Uterus (tissue), 4 donors: ENCODE data around the gene PPBP. TPM values are rescaled to one million over a fixed set of nuclear protein-coding genes. Genes with fewer than 3 reads are reported as not detected.

Source experiments
- DNase-seq, 2 donors: peaks; one replicate each; pipeline ENCODE4 v3.0.0-alpha.2; 2019 to 2020
- H3K27ac ChIP-seq, 2 donors: fragments of 200-600 bp; sonication (generic); 1 replicate in 1 of 2; 2 replicates in 1 of 2; pipeline ENCODE4 v1.5.1; 2016 to 2018
- H3K27me3 ChIP-seq, 2 donors: fragments of 200-600 bp; sonication (generic); one replicate each; pipeline ENCODE4 v1.5.1; 2018 to 2019; ENCODE audit warnings: control low read depth in 1 of 2
- H3K36me3 ChIP-seq, 2 donors: fragments of 200-600 bp; sonication (generic); one replicate each; pipeline ENCODE4 v1.5.1; 2019; ENCODE audit warnings: control low read depth in 1 of 2
- H3K4me1 ChIP-seq, 2 donors: fragments of 200-600 bp; sonication (generic); one replicate each; pipeline ENCODE4 v1.5.1; 2018 to 2019; ENCODE audit warnings: control low read depth in 1 of 2
- H3K4me3 ChIP-seq, 2 donors: fragments of 200-600 bp; sonication (generic); 1 replicate in 1 of 2; 2 replicates in 1 of 2; pipeline ENCODE4 v1.5.1; 2018 to 2019; ENCODE audit warnings: mild to moderate bottlenecking in 1 of 2
- H3K9me3 ChIP-seq, 2 donors: fragments of 200-600 bp; sonication (generic); one replicate each; pipeline ENCODE4 v1.5.1; 2019; ENCODE audit warnings: control low read depth in 1 of 2
- POLR2A ChIP-seq, 2 donors: fragments of 450-650 bp; IDR thresholded peaks; one replicate each; pipeline ENCODE4 v1.6.1; 2016; ENCODE audit warnings: antibody characterized with exemption in 2 of 2, mild to moderate bottlenecking in 1 of 2, moderate library complexity in 1 of 2
- intact Hi-C: fragments of 100-400 bp; cut with DNase I; formaldehyde crosslinking; loops from one replicate; pipeline ENCODE4 v1.15.1; 2023; ENCODE audit warnings: low total_unique reads
- total RNA-seq, 4 donors: library from RNA; depleted of rRNA in 3 of 4; stranded (reverse); fragments of >200 nt in 3 of 4; gene quantifications; one replicate each; pipeline versions ENCODE4 v1.1.0 to v1.2.4, GENCODE V29; 2014 to 2023
- TF ChIP-seq, protein P1 (sequence below), 4 experiments: fragments of 200-600 bp in 2 of 4; fragments of 450-650 bp in 2 of 4; sonication (generic) in 2 of 4; IDR thresholded peaks; one replicate each; pipeline ENCODE4 v1.5.1; 2016 to 2019; ENCODE audit warnings: antibody characterized with exemption in 4 of 4, mild to moderate bottlenecking in 2 of 4, moderate library complexity in 1 of 4
- donor health status: DM: yes; HTN: yes; CAD: no.

Gene PPBP, protein sequence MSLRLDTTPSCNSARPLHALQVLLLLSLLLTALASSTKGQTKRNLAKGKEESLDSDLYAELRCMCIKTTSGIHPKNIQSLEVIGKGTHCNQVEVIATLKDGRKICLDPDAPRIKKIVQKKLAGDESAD
- 10 to 100 TPM in 1 of 4 donors, 1 to 10 TPM in 1, not detected in 2; 2.5 to 27.9 TPM for total RNA-seq

DNA sequence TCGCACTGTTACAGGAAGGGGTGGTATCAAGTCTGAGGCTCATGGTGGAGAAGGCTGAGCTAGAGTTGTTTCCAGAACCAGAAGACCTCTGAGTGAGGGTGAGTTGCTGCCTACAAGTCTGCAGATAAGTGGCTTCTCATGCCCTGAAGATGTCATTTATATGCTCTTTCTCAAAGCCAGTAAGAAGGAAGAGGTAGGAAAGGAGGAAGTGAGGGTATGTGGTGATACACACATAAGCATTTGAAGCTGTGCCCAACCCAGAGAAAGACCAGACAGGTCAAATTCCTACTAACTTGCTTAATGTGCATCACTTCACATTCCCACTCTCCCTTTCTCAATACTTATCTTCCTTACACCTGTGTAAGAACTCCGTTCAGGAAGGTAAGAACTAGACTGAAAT, at the start of gene PPBP:
Gene PPBP, minus strand, starts transcription at position 130 of the 400 bp plus-strand sequence. Its CDS starts 87 bp downstream, at position 43.
- DNase-seq: no peak
- Histone ChIP-seq H3K27ac (no peak within 1 kb of the TSS), H3K9me3 (no peaks in the 10 kb centered on the region), H3K27me3 (no peaks in the 10 kb centered on the region), H3K4me3 (no peak within 1 kb of the TSS), H3K4me1 (no peaks in the 10 kb centered on the region), H3K36me3 (no peaks in the 10 kb centered on the region)
- intact Hi-C loops: no loop called here
- TF ChIP-seq POLR2A (IDR thresholded peaks at IDR 0.05): no peak
- TF ChIP-seq, protein P1, sequence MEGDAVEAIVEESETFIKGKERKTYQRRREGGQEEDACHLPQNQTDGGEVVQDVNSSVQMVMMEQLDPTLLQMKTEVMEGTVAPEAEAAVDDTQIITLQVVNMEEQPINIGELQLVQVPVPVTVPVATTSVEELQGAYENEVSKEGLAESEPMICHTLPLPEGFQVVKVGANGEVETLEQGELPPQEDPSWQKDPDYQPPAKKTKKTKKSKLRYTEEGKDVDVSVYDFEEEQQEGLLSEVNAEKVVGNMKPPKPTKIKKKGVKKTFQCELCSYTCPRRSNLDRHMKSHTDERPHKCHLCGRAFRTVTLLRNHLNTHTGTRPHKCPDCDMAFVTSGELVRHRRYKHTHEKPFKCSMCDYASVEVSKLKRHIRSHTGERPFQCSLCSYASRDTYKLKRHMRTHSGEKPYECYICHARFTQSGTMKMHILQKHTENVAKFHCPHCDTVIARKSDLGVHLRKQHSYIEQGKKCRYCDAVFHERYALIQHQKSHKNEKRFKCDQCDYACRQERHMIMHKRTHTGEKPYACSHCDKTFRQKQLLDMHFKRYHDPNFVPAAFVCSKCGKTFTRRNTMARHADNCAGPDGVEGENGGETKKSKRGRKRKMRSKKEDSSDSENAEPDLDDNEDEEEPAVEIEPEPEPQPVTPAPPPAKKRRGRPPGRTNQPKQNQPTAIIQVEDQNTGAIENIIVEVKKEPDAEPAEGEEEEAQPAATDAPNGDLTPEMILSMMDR (IDR thresholded peaks at IDR 0.05): no peak

- no peaks in the 10 kb centered on the region for H3K36me3 ChIP-seq
- H3K27me3 ChIP-seq: no peaks in the 10 kb centered on the region
- intact Hi-C loops: no loop called here
- H3K27ac ChIP-seq: no peak overlapping the region
- H3K4me1 ChIP-seq: no peaks in the 10 kb centered on the region
- DNase-seq: no peak
- H3K4me3 ChIP-seq: no peak overlapping the region
- H3K9me3 ChIP-seq: no peaks in the 10 kb centered on the region
- TF ChIP-seq, protein P1 (IDR thresholded peaks at IDR 0.05): no peak
- no peak for TF ChIP-seq POLR2A (IDR thresholded peaks at IDR 0.05)
Observed at GRCh38 chr4:74037076-74037955, 49.3 kb upstream of the PPBP start.

DNA sequence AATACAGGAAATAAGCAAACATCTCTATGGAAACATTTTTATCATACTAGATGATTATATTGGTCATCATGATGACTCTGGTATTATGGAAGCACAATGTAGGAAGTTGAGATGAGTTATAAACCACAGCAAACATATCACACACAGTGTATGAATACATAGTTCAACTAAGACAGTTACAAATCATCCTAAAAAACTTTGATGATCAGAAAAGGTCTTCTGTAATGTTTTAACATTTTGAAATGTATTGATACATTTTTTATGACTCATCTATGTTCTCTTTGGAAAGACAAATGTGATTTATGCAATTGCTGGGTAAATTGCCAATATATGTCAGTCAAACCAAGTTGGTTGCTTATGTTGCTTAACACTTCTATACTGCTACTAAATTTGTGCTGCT, 45.7 kb upstream of the PPBP start:
- no peak for TF ChIP-seq POLR2A (IDR thresholded peaks at IDR 0.05)
- TF ChIP-seq, protein P1 (IDR thresholded peaks at IDR 0.05): no peak
- intact Hi-C loops: no loop called here

GRCh38 chr4:74032064-74032463, 44.1 kb upstream of the PPBP start:
- H3K36me3 ChIP-seq: no peaks in the 10 kb centered on the region
- TF ChIP-seq POLR2A (IDR thresholded peaks at IDR 0.05): no peak
- TF ChIP-seq, protein P1 (IDR thresholded peaks at IDR 0.05): no peak
- H3K9me3 ChIP-seq: no peaks in the 10 kb centered on the region
- intact Hi-C loops: no loop called here
- H3K4me3 ChIP-seq: no peak overlapping the region
- no peak for DNase-seq
- no peak overlapping the region for H3K27ac ChIP-seq
- H3K4me1 ChIP-seq: no peaks in the 10 kb centered on the region
- no peaks in the 10 kb centered on the region for H3K27me3 ChIP-seq

More for the DNA sequence above, 45.7 kb upstream of the PPBP start:
- no peaks in the 10 kb centered on the region for H3K9me3 ChIP-seq
- H3K4me1 ChIP-seq: no peaks in the 10 kb centered on the region
- DNase-seq: no peak
- no peak overlapping the region for H3K27ac ChIP-seq
- no peak overlapping the region for H3K4me3 ChIP-seq
- no peaks in the 10 kb centered on the region for H3K36me3 ChIP-seq
- H3K27me3 ChIP-seq: no peaks in the 10 kb centered on the region

DNA sequence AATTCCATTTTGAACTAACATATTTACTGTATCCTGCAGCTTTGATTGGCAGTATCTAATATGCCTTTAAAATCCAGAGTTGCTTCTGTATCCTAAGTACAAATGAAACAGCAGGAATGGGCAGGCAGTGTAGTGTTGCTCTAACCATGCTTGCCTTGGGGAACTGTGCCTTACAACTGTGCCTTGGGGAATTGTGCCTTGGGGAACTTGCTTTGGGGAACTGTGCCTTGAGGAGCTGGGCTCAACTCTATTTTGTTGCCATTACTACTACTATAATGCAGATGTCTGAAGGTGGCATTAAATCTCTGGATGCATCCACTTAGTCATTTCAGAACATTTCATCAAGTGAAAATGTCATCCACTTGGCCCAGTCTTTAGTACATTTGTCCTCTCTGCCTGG, 43.6 kb upstream of the PPBP start:
- DNase-seq: no peak
- Histone ChIP-seq H3K9me3 (no peaks in the 10 kb centered on the region), H3K27ac (no peak overlapping the region)

More for the DNA sequence above, 43.6 kb upstream of the PPBP start:
- intact Hi-C loops: no loop called here
- H3K27me3 ChIP-seq: no peaks in the 10 kb centered on the region
- TF ChIP-seq, protein P1 (IDR thresholded peaks at IDR 0.05): no peak
- TF ChIP-seq POLR2A (IDR thresholded peaks at IDR 0.05): no peak
- H3K36me3 ChIP-seq: no peaks in the 10 kb centered on the region
- no peaks in the 10 kb centered on the region for H3K4me1 ChIP-seq
- H3K4me3 ChIP-seq: no peak overlapping the region
